GM19328 (cell line): ENCODE data around the gene BCAS3.
"Not testable (repeated sequence)": the region's sequence is repeated elsewhere in the genome, so short reads cannot be mapped to it uniquely, and the experiment has no call there.

ENCODE experiments used
- ATAC-seq: cut with Tn5 transposase; IDR thresholded peaks from one replicate; pipeline ENCODE4 v1.9.1; 2021; ENCODE audit warnings: mild to moderate bottlenecking, moderate library complexity; ENCODE audit not compliant: unreplicated experiment

BCAS3 gene

DNA sequence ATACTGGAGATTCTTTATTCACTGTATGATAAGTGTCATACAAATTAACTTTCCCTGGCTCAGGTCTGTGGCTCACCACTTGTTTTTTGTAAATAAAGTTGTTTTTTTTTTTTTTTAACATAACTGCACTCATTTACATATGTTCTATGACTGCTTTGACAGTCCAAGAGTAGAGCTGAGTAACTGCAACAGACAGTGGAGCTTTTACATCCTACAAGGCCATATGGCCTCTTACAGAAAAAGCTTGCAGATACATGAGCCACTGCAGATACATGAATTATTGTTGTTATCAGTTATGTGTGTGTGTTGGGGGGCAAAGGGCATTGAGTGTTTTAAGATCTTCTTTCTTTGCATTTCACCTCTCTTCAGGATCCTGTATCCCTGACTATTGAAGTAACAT is 311.7 kb downstream of the BCAS3 start:
- no peak for ATAC-seq

DNA sequence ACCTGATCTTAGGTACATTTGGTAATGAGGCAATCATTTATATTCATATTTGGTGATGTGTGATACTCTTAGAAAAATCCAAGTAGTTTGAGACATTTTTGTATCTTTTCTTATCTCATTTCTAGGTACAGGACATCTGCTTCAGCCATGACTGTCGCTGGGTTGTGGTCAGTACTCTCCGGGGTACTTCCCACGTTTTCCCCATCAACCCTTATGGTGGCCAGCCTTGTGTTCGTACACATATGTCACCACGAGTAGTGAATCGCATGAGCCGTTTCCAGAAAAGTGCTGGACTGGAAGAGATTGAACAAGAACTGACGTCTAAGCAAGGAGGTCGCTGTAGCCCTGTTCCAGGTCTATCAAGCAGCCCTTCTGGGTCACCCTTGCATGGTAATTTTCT is 312.2 kb downstream of the BCAS3 start:
- no peak for ATAC-seq

DNA sequence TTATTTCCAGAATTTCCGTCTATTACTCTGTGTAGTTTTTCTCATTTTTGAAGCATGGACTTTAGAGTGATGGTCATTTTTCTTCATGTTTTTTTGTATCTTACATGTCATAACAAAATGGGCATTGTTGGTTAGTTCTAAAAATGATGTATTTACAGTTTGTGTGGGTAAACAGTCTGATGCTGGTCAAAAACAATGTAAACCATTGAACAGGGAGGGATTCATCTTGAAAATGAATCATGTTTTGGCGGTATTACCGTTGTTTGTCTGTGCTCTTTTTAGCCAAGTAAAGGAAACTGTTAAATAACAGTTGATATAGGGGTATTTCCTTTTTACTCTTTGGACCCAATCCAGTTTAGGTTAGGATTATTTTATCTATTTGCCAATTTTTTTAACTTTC is 315.8 kb downstream of the BCAS3 start:
- no peak for ATAC-seq

DNA sequence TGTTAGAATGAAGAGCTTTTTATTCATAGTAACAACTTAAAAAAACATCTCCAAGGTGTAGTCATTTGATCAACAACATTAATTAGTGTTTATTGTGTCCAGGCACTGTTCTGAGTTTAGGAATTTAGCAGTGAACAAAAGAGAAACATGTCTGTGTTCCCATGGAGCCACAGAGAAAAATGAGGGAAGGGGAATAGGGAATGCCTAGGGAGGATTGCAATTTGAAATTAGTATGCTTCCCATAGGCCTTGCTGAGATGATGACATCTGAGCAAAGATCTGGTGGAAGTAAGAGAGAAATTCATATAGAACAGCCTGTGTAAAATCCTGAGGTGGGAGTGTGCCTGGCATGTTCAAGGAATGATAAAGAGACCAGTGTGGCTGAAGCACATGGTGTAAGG is 318.0 kb downstream of the BCAS3 start:
- ATAC-seq: no peak

DNA sequence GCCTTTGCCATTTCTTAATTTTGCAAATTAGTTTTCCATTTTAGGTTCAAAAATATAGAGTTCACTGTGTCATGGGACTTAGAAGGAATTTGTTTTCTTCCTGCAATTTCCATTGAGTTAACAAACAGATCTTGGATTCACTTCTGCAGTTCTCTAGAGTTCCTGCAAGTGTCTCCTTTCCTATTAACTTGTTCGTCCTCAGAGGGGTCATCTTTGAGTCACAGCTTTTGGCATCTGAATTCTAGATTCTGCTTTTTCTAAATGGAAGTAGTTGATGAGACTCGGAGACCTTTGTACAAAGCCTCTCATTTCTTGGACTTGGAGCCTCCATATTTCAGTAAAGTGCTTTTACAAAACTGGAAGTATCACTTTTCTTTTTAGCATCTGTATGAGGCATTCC is 323.3 kb downstream of the BCAS3 start:
- no peak for ATAC-seq

DNA sequence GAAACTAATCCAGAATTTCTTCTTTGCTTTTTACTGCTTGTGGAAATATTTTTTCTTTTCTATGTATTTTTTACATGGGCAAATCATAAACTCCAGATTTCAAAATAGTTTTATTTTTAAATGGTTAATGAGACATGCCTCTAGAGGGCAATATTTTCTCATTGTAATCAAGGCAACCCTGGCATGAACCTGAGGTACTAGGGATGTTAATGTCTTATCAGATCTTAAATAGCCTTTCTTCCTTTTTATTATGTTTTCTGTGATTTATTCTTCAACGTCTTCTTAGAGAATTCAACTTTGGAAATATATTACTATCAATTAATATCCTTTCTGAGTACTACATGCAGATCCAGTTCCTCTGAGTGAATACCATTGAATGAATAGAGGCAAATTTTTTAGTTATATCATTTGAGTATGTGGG is 324.7 kb downstream of the BCAS3 start:
- no peak for ATAC-seq

DNA sequence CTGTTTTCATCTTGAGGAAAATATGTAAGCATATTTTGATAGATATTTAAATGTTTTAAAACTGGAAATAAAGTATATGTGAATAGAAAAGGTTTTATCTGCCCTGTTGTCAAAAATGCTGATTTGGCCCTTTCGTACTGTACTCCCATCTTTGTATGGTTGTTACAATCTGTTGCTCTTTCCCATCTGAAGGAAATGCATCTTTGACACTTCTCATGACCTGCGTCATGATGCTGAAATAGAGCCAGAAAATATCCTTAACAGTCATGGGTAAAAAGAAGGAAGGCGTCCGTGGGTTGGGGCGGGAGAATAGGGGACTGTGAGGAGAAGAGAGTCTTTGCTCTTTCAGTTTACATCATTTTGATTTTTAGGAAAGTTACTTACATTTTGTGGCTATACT is 327.7 kb downstream of the BCAS3 start:
- no peak for ATAC-seq

DNA sequence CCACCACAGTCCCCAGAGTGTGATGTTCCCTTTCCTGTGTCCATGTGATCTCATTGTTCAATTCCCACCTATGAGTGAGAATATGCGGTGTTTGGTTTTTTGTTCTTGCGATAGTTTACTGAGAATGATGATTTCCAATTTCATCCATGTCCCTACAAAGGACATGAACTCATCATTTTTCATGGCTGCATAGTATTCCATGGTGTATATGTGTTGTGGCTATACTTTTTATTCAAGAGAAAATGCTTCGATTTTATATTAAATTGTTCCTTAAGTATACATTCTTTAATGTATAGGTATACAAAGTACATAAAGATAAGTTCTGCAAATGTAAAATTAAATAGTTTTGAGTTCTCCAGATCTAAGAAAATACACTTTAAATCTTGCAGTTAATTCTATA is 328.3 kb downstream of the BCAS3 start:
- not testable (repeated sequence) for ATAC-seq

DNA sequence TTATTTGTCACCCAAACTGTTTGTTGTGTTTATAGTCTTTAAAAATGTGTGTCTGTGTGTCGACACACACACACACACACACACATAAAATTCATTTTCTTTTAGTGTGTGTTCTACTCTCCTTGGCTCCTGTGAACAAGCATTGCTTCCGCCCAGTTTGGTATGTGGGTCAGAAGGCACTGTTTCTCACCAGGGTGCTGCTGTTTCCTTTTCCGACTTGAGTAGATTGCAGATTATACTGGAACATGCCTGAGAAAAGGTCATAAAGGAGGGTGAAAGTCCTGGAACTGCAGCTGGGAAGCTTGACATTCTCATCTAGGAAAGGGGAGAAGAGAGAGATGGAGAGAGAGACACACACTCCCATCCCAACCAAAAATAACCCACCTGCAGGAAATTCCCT is 330.3 kb downstream of the BCAS3 start:
- ATAC-seq: no peak

DNA sequence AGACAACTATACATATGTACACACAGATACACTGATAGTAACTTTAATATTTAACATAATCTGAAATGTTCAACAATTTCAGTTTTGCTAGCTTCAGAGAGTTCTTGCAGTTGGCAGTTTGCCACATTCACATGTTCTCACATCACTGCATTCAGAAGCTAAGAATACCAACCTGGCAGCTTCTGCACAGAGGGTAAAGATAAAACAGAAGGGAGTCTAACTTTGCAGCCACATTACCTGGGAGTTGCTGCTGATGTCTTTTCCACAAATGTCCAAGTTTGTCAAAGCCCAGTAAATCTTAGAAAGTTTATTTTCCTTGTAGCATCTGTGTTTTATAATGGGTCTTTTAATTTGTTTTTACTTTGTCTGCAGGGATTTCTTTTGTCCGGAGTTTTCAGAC is 332.0 kb downstream of the BCAS3 start:
- ATAC-seq: no peak

DNA sequence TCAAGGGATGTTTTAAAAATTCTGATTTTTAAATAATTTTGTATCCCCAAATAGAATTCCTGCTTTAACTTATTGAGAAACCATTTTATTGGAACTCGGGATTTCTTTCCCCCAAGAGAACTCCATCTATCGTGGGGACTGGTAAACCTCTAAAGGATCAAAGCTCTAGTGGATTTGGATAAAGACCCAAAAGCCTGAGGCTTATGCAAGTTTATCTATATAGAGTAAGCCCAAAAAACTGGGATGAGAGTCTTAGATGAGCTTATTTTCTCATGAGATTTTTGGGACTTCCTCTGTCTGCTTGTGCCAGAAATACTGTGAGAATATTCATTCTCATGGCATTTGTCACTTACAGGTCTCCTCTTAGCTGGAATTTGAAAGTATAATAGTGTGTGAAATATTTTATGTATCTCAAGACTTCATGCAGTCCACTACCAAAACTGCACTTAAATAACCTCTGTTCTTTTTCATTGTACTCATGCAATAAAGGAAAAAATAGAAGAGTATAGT is 333.1 kb downstream of the BCAS3 start:
- no peak for ATAC-seq

DNA sequence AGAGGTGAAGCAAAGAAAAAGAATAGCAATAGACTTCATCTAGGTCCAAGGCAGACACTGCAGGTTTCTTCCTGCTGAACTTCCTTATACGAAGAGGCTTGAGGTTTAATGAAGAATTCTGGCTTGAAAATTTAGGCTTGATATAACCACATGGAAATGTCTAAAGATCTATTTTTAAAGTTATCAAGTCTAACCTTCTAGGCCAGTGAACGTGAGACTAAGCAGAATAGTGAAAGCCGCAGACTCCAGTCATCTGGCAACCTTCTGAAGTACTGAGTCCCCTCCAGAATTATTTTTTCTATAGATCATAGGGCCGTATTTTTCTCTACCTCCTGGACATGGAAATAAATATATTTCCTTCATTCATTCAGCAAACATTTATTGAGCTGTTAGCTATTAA is 333.6 kb downstream of the BCAS3 start:
- no peak for ATAC-seq

DNA sequence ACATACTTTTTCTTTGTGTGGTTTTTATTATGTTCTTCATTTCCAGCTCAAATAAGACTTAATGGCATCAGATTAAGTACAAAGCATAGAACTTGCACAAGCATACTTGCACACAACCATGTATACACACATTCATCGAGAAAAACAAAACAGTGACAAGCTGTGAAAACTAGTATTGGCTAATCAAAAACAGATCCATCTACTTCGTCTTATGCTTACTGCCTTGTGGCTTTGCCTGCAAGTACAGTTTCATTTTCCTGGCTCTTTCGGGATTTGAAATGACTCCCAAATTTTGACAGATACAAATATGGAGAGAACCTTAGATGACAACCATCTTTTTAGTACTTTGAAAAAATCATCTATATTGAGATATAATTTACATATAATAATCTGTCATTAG is 338.3 kb downstream of the BCAS3 start:
- ATAC-seq: no peak

DNA sequence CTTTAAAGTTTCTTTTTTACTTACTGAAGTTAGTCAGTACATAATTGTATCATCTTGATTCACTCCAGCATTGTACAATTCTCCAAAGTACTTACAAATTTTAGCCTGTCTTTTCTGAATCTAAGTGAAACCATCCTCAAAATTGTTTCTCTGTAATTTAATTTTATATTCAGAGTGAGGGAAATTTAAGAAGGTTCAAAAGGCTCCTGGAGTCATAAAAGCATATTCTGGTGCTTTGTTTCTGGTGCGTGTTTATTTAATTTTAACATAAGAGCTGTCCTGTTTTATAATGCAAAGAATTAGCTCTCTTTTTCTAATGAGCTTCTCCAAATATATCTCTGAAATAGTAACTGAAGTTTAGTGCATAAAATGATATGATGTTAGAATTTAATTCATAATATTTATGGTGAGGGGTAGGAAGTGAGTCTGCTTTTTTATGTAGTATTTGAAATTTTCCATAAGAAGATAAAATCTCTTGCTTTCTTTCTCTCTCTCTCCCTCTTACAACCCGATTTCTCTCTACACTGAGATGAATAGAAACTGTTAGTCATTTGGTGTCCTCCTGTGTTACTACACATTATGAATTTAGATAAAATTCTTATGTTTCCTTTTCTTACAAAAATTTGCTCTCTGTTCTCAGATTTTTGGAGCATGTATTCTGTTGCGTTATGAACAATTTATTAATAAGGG is 339.8 kb downstream of the BCAS3 start:
- ATAC-seq: no peak

DNA sequence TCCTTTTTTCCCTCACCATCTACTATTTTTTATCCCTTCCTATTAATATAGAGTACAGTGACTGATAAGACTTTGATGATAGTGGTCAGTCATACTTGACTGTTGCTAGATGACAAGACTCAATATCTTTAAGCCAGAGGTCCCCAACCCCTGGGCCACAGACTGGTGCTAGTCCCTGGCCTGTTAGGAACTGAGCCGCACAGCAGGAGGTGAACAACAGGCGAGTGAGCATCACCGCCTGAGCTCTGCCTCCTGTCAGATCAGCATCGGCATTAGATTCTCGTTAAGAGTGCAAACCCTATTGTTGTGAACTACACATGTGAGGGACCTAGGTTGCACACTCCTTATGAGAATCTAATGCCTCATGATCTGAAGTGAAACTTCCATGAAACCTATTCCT is 341.3 kb downstream of the BCAS3 start:
- ATAC-seq: no peak

DNA sequence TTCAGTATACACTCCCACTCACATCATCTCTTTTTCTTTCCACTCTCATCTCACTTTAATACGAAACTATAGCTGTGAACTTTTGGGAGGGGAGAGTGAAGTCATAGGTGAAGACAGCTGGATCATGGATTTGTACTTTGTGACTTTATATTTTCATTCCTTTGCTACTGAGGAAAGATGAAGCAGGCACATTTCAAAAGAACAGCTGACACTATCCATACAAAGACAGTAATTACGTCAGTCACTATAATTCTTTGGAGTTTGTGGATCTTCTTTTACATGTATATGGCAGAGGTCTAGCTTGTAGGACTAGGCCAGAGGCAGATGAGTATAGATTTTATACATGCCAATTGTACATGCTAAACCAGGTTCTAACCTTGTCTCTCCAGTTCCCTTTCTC is 346.3 kb downstream of the BCAS3 start:
- no peak for ATAC-seq

DNA sequence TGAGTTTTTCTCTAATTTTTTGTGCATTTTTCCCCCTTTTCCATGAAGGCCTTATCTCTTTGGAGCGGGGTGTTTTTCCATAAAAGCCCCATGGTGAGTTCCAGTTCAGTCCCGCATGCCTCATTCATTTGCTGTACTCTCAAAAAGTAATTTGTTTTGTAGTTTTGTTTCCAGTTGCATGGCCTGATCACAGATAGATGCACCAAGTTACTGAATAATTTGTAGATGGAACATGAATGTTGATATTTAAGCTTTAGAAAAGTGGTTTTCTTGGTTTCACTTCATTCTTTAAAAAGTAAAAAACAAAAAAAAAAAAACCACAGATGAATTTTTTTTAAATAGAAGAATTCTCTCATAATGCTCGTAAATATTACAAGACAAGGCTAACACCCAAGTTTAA is 349.2 kb downstream of the BCAS3 start:
- no peak for ATAC-seq

DNA sequence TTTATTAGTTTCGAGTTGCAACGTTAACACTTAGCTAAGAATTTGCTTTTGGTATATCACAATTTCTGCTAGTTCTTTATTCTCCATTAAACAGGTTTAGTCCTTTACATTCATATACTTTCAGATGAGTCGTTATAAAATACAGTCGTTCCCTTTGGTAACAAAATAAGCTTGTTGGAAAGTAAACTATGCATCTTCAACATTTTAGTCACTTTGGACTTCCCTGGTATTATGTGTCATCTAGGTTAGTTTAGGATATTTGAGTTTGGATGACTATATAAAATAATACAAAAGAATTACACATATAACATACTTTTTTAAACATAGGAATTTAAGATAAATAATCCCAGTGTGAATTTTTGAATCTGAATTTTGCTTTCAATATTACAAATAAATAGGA is 351.5 kb downstream of the BCAS3 start:
- no peak for ATAC-seq

DNA sequence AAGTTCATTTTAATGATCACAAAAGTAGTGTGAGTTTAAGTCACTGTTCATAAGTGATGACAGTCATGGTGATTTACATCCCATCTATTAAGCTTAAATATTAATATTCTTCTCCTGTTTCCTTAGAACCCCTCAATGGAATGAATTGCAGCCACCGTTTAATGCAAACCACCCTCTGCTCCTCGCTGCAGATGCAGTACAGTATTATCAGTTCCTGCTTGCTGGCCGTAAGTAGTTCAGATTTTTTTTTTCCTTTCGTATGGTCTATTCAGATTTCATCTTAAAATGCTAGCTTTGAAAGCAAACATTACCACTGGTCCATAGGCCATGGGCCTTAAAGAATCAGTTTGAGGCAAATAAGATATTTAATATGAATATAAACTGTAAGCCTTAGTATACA is 363.0 kb downstream of the BCAS3 start:
- no peak for ATAC-seq

DNA sequence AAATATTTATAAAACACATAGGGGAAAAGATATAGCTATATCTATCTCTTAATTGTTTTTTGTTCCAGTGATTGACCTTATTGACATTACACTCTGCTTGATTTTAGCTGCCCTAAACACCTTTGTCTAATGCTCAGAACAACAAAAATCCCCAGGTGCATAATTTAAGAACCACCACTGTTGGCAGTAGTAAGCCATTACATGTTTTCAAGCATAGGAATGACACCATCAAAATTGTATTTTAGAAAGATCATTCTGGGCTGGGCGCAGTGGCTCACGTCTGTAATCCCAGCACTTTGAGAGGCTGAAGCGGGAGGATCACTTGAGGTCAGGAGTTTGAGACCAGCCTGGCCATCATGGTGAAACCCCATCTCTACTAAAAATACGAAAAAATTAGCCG is 364.7 kb downstream of the BCAS3 start:
- not testable (repeated sequence) for ATAC-seq

DNA sequence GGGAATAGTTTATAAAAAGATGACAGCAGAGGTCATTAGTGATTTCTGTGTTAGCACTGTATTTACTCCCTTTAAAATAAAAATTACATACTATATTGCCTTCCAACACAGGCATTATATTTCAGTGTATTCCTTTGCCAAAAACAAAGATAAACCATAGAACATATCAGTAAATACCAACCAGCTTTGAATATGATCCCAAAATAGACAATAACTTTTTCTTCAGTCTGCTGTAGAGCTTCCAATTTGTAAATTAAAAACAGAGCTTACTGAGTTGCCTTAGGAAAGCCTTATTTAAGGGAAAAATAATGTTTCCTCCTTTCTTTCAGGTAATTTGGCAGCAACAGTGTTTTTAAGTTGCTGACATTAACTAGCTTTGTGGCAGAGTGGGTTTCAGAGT is 369.9 kb downstream of the BCAS3 start:
- ATAC-seq: no peak

DNA sequence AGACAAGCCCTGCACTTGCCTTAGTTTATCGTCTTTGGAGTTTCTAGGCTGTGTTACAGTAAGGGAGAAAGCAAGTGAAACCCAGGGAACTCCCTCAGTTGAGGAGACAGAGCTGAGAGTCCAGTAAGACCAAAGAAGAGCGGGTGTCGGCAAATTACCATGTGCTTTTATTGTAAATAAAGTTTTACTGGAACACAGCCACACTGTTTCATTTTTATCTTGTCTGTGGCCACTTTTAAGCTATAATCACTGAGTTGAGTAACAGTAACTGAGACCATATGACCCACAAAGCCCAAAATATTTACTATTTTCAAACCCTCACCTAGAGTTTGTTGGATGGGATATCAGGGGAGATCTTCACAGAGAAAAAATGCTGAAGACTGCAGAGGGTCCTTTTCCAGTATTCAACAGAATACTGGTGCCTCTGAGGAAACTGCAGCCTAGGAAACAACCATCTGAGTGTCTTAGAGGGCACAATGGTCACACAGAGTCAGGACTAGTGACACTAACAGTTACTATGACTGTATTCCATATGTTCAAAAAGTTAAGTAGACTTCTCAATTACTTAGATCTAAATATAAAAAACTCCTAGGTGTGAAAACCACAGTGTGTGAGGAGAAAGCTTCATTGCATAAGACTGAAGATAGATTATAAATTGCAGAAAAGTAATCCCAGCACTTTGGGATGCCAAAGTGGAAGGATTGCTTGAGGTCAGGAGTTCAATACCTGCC is 370.9 kb downstream of the BCAS3 start:
- ATAC-seq: no peak

DNA sequence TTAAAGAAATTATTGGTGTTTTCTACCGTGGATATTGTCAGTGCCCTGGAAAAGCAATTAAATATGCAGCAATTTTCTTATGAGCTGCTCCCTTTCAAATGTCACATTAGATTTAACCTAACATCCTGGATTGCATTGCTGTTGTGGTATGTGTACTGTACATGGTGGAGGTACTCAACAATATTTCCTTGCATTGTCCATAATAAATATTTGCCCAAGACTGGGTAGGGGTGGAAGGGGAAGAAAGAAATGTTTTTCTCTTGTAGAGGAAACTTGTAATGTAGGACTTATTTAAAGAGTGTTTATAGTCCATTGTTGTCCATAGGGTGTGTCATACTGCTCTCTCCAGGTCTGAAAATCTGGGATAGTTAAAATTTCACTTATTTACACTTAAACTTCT is 375.8 kb downstream of the BCAS3 start:
- ATAC-seq: no peak
